GM18498 (cell line): ENCODE measurements around the gene CDHR5.

ENCODE experiments used
- ATAC-seq: cut with Tn5 transposase; IDR thresholded peaks from one replicate; pipeline ENCODE4 v1.9.1; 2021; ENCODE audit warnings: mild to moderate bottlenecking, moderate library complexity; ENCODE audit not compliant: unreplicated experiment

Gene CDHR5

DNA sequence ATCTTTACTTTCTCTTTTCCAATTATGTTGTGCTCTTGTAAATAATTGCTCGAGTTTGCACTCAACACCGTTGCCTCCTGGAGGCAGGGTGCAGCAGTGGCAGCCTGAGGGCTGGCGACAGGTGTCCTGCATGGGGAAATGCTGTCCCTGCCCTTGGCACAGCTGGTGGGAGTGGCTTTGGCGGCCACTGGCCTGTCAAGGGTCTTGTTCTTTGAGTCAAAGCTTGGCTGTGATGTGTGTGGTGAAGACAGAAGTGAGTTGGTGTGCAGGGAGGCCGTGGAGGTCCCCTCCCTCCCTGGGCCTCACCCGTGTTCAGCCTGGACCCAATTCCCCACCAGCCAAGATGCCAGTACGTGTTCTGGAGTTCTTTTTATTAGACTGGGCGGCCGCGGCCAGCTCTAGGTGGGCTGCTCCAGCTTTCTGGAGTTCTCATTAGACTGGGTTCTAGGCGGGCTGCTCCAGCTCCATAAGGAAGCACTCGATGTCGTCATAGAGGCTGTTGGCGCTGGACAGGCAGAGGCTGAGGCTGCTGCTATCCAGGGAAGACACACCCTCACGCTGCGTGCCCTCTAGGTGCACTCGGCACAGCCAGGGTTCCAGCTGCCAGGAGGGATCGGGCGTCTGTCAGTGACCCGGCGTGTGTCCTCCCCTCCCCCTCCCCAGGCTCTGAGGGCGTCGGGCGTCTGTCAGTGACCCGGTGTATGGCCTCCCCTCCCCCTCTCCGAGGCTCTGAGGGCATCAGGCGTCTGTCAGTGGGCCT, 12.4 kb downstream of the CDHR5 start:
- ATAC-seq, result no peak

- ATAC-seq, result no peak
Observed at GRCh38 chr11:611001-611996, 13.5 kb downstream of the CDHR5 start.

DNA sequence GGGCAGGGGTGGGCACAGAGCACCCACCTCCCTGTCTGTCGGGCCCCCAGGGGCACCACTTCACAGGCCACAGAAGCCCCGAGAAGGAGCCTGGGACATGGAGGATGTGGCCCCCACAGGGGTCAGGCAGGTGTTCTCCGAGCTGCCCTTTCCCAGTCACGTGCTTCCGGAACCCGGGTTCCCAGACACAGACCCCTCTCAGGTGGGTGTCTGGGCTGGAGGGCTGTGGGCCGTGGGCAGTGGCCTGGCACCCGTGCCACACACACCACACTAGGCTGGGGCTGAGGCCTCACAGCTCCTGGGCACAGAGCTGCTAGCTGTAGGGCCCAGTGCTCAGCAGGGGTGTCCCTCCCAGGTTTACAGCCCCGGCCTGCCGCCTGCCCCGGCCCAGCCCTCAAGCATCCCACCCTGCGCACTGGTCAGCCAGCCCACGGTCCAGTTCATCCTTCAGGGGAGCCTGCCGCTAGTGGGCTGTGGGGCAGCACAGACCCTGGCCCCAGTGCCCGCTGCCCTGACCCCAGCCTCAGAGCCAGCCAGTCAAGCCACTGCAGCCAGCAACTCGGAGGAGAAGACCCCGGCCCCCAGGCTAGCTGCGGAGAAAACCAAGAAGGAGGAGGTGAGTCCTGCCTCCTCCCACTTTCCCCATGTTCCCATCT, 14.5 kb downstream of the CDHR5 start:
- no peak for ATAC-seq

- no peak for ATAC-seq
Observed at GRCh38 chr11:609341-609811, 15.4 kb downstream of the CDHR5 start.

DNA sequence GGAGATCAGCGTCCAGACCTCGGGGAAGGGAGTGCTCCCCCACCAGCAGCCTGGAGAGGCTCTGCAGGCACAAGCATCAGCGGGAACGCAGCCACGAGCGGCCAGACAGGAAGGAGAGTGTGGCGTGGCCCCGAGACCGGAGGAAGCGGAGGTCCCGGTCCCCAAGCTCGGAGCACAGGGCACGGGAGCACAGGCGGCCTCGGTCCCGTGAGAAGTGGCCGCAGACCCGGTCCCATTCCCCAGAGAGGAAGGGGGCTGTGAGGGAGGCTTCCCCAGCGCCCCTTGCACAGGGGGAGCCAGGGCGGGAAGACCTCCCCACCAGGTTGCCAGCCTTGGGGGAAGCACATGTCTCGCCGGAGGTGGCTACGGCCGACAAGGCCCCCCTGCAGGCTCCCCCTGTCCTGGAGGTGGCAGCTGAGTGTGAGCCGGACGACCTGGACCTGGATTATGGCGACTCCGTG, 15.9 kb downstream of the CDHR5 start:
- no peak for ATAC-seq

- no peak for ATAC-seq
Observed at GRCh38 chr11:607971-608659, 16.6 kb downstream of the CDHR5 start.

DNA sequence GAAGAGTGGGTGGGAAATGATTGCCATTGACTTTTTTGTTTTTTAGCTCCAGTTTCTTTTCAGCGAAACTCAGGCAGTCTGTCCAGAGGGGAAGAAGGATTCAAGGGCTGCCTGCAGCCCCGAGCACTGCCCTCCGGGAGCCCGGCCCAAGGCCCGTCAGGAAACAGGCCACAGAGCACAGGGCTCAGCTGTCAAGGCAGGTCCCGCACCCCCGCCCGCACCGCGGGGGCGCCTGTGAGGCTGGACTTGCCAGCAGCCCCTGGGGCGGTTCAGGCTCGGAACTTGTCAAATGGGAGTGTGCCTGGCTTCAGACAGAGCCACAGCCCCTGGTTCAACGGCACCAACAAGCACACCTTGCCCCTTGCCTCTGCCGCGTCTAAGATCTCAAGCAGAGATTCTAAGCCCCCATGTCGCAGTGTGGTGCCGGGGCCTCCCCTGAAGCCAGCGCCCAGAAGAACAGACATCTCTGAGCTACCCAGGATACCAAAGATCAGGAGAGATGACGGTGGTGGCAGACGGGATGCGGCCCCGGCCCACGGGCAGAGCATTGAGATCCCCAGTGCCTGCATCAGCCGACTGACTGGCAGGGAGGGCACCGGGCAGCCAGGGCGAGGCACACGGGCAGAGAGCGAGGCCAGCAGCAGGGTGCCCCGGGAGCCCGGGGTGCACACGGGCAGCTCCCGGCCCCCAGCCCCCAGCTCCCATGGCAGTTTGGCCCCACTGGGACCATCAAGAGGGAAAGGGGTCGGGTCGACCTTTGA, 17.6 kb downstream of the CDHR5 start:
- ATAC-seq, result no peak

GRCh38 chr11:606245-606644, 18.5 kb downstream of the CDHR5 start:
- no peak for ATAC-seq

GRCh38 chr11:605286-606129, 19.2 kb downstream of the CDHR5 start:
- ATAC-seq, result no peak

GRCh38 chr11:603154-603553, 21.6 kb downstream of the CDHR5 start:
- no peak for ATAC-seq

- no peak for ATAC-seq
Observed at GRCh38 chr11:601573-602245, 23.0 kb downstream of the CDHR5 start.

GRCh38 chr11:598005-598680, 26.6 kb downstream of the CDHR5 start:
- no peak for ATAC-seq

DNA sequence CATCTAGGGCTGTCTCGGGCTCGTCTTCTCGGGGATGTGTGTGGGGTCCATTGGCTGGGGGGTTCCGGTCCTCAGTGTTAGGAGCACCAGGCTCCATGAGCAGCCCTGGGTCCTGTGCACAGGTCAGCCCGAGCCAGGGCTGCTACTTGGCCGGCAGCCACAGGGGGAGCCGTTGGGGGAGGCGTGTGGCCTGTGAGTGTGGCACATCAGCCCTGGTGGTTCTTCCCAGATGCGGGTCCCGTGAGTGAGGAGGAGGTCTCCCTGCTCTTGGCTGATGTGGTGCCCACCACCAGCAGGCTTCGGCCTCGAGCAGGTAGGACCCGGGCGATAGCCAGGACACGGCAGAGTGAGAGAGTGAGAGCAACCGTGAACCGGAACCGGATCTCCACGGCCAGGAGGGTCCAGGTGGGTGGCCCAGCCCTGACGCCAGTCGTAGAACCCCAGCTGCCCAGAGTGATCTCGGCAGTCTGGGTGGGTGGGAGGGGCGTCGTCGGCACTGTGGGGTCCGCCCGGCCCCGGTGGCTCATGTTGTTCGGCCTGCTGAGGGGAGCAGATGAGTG, 27.5 kb downstream of the CDHR5 start:
- no peak for ATAC-seq

GRCh38 chr11:596374-596773, 28.4 kb downstream of the CDHR5 start:
- ATAC-seq, result no peak

DNA sequence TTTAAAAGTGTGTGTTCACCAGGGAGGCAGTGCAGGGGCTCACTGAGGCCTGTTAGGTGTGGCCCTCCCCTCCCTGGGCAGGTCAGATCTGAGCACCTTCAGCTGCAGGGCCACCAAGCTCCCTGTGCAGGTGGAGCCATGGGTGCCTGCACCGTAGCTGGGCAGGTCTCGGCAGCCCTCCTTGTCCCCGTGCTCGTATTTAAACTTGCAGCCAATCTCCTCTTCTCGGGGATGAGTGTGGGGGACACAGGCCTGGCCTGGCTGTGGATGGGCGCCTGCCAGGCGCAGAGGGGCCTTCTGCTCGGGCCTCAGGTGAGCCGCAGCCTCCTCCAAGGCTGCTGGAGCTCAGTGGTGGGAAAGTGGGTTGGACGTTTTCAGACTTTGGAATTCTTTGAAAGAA, 29.4 kb downstream of the CDHR5 start:
- ATAC-seq, result no peak

GRCh38 chr11:593347-593746, 31.4 kb downstream of the CDHR5 start:
- no peak for ATAC-seq

DNA sequence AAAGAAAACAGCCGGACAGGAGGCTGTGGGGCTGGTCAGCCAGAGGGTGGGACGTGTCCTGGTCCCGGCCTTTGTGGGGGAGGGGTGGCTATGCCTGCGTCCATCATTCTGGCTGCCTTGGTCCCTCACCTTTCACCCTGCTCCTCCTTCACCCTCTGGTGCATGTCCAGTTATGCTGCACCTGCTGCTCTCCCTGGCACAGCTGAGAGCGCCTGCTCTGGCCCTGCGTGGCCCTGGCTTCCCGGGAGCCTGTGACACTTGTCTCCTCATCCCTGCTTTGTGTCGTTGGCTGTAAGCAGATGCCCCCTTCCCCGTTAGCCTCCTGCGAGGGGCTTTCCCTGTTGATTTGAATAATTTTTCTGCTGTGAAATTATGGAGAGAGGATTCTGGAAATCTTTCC, 31.8 kb downstream of the CDHR5 start:
- ATAC-seq, result no peak

DNA sequence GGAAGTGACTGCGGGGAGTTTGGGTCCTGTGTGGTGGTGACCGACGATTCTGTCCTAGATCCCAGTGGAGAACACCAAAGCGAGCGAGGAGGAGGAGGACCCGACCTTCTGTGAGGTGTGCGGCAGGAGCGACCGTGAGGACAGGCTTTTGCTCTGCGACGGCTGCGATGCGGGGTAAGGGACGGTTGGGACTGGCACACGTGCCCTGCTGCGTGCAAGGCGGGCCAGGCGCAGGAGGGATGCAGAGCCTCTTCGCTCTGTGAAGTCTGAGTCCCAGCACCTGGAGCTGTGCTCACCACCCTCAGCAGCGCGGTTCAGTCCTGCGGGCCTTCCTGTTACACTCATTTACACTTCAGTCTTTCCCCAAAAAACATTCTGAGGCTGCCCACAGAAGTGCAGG, 32.3 kb downstream of the CDHR5 start:
- no peak for ATAC-seq
